HepG2 (cell line): ENCODE data around the gene CORO7. TPM values are rescaled to one million over a fixed set of nuclear protein-coding genes. Genes with fewer than 3 reads are reported as not detected.

Experiments
- AGO1 ChIP-seq: fragments of 200-400 bp; formaldehyde crosslinking; IDR thresholded peaks from 2 replicates; pipeline ENCODE4 v1.6.1; 2017; ENCODE audit warnings: mild to moderate bottlenecking, low read depth, low read length, moderate library complexity; ENCODE audit not compliant: poor library complexity, severe bottlenecking
- GATAD2A ChIP-seq: IDR thresholded peaks from 2 replicates; pipeline ENCODE4 v1.6.1; 2016
- MED13 ChIP-seq: sonication (generic); formaldehyde crosslinking; IDR thresholded peaks from 2 replicates; pipeline ENCODE4 v1.5.0; 2020; ENCODE audit warnings: missing genetic modification reagents
- NFE2 ChIP-seq: sonication (generic); formaldehyde crosslinking; IDR thresholded peaks from 2 replicates; pipeline ENCODE4 v1.4.0; 2020; ENCODE audit warnings: missing genetic modification reagents
- PITX1 ChIP-seq: sonication (generic); formaldehyde crosslinking; IDR thresholded peaks from 2 replicates; pipeline ENCODE4 v1.5.1; 2020; ENCODE audit warnings: mild to moderate bottlenecking, missing genetic modification reagents
- SSRP1 ChIP-seq: IDR thresholded peaks from 2 replicates; pipeline ENCODE4 v1.6.1; 2016; ENCODE audit warnings: control low read depth
- ZBTB20 ChIP-seq: sonication (generic); formaldehyde crosslinking; IDR thresholded peaks from 2 replicates; pipeline ENCODE4 v1.8.1; 2023; ENCODE audit warnings: missing genetic modification reagents, low read depth, mild to moderate bottlenecking, borderline replicate concordance
- ZMYM2 ChIP-seq: sonication (generic); formaldehyde crosslinking; IDR thresholded peaks from 2 replicates; pipeline ENCODE4 v1.8.0; 2022; ENCODE audit warnings: mild to moderate bottlenecking, missing genetic modification reagents
- ZNF816 ChIP-seq: sonication (generic); formaldehyde crosslinking; IDR thresholded peaks from 2 replicates; pipeline ENCODE4 v1.8.0; 2022; ENCODE audit warnings: missing genetic modification reagents, mild to moderate bottlenecking, borderline replicate concordance
- ZNF879 ChIP-seq: sonication (generic); formaldehyde crosslinking; IDR thresholded peaks from 2 replicates; pipeline ENCODE4 v1.8.1; 2023; ENCODE audit warnings: missing genetic modification reagents
- polyA plus RNA-seq, 8 experiments: library from polyadenylated mRNA; depleted of rRNA in 3 of 8; stranded (reverse) in 7 of 8; unstranded in 1 of 8; fragments of >200 nt; fragmentation: Illumina TruSeq in 4 of 8; extraction: Trizol in 4 of 8; gene quantifications; 2 replicates each; pipeline versions ENCODE4 v1.2.1 to v1.2.3, GENCODE V29; 2011 to 2016; ENCODE audit warnings: low read depth in 4 of 8, missing spikeins in 1 of 8, mixed read lengths in 1 of 8; ENCODE audit not compliant: insufficient read depth in 1 of 8
- total RNA-seq, 5 experiments: library from RNA; depleted of rRNA; stranded (reverse); fragments of >200 nt; fragmentation: Illumina TruSeq; extraction: Trizol; gene quantifications; 2 replicates each; pipeline ENCODE4 v1.2.3, GENCODE V29; 2016; ENCODE audit warnings: low read depth in 1 of 5
- TF ChIP-seq, protein P1 (sequence below), 2 experiments: sonication (generic) in 1 of 2; formaldehyde crosslinking in 1 of 2; IDR thresholded peaks; 2 replicates each; pipeline versions ENCODE4 v1.5.1 to v1.6.1; 2011 to 2020; ENCODE audit warnings: borderline replicate concordance in 1 of 2, low read depth in 1 of 2, low read length in 1 of 2, mild to moderate bottlenecking in 1 of 2, missing genetic modification reagents in 1 of 2, moderate library complexity in 1 of 2
- TF ChIP-seq, protein P2 (sequence below), 2 experiments: sonication (generic) in 1 of 2; formaldehyde crosslinking in 1 of 2; IDR thresholded peaks; 2 replicates each; pipeline versions ENCODE4 v1.4.0 to v1.6.1; 2018 to 2020; ENCODE audit warnings: missing genetic modification reagents in 2 of 2, borderline replicate concordance in 1 of 2, low read depth in 1 of 2, mild to moderate bottlenecking in 1 of 2, missing biosample characterization in 1 of 2
- TF ChIP-seq, protein P3 (sequence below): sonication (generic); formaldehyde crosslinking; IDR thresholded peaks from 2 replicates; pipeline ENCODE4 v1.9.0; 2022; ENCODE audit warnings: missing genetic modification reagents, mild to moderate bottlenecking, borderline replicate concordance
- TF ChIP-seq, protein P4 (sequence below): sonication (generic); formaldehyde crosslinking; IDR thresholded peaks from 2 replicates; pipeline ENCODE4 v1.4.0; 2020; ENCODE audit warnings: missing genetic modification reagents
- TF ChIP-seq, protein P5 (sequence below): sonication (generic); formaldehyde crosslinking; IDR thresholded peaks from 2 replicates; pipeline ENCODE4 v1.4.0; 2020; ENCODE audit warnings: mild to moderate bottlenecking, low read depth, missing genetic modification reagents
- TF ChIP-seq, protein P6 (sequence below): sonication (generic); formaldehyde crosslinking; conservative IDR thresholded peaks from 2 replicates; pipeline ENCODE4 v1.5.0; 2020; ENCODE audit warnings: missing genetic modification reagents

The CORO7 gene
- total and polyA plus RNA-seq, 2 of the 13 experiments (the other 11 are each of a cell fraction or from before 2014, with no cell fraction given): 9.9 to 14.3 TPM

DNA sequence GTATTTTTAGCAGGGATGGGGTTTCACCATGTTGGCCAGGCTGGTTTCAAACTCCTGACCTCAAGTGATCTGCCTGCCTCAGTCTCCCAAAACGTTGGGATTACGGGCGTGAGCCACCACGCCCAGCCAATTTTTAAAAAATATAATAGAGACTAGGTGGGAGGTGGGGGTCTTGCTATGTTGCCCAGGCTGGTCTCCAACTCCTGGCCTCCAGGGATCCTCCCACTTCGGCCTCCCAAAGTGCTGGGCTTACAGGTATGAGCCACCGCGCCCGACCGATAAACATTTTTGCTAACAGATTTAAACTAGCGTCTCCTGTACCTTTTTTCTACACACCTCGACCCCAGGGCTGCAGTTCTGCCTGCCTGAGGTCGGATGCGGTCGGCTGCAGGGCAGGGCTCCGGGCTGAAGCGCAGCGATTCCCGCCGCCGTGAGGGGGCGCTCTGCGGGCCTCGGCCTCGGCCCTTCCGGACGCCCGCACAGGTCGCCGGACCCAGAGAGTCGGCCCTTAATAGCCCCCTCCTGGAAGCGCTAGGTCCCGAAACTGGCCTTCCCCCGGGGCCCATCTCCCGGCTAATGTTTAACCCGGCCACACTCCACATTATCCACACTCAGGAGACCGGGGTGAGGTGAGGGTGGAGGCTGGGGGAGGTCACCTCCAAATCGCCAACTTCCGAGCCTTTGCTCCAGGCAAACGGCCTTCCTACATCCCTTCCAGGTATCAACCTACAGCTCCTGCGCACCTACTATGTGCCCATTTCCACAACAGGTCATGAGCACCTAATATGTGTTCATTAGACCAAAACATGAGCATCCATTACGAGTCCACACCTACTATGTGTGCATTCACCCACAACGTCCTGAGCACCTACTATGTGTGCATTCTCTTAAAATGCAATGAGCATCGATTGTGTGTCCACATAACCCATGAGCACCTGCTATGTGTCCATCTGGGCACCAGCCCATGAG lies 102.5 kb downstream of the CORO7 start (continued):
- TF ChIP-seq, protein P1, sequence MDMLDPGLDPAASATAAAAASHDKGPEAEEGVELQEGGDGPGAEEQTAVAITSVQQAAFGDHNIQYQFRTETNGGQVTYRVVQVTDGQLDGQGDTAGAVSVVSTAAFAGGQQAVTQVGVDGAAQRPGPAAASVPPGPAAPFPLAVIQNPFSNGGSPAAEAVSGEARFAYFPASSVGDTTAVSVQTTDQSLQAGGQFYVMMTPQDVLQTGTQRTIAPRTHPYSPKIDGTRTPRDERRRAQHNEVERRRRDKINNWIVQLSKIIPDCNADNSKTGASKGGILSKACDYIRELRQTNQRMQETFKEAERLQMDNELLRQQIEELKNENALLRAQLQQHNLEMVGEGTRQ (IDR thresholded peaks at IDR 0.05; ENCODE audit: low read depth, low read length): no peak
- TF ChIP-seq, protein P1 (CRISPR knock-in tag; IDR thresholded peaks at IDR 0.05; ENCODE audit: borderline replicate concordance): 0 out of 2 replicates have a peak, but pooled peaks have one; percentile 15
- TF ChIP-seq, protein P2, sequence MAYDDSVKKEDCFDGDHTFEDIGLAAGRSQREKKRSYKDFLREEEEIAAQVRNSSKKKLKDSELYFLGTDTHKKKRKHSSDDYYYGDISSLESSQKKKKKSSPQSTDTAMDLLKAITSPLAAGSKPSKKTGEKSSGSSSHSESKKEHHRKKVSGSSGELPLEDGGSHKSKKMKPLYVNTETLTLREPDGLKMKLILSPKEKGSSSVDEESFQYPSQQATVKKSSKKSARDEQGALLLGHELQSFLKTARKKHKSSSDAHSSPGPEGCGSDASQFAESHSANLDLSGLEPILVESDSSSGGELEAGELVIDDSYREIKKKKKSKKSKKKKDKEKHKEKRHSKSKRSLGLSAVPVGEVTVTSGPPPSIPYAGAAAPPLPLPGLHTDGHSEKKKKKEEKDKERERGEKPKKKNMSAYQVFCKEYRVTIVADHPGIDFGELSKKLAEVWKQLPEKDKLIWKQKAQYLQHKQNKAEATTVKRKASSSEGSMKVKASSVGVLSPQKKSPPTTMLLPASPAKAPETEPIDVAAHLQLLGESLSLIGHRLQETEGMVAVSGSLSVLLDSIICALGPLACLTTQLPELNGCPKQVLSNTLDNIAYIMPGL (CRISPR knock-in tag; IDR thresholded peaks at IDR 0.05; ENCODE audit: borderline replicate concordance in 1 of 2, low read depth in 1 of 2): peak; percentile 85 to 89
- TF ChIP-seq ZNF816 (CRISPR knock-in tag) (no peak), MED13 (peak; percentile 48; the same call in 1 of the 2 replicates), ZNF879 (no peak), ZBTB20 (CRISPR knock-in tag) (no peak), GATAD2A (CRISPR knock-in tag) (peak; percentile 62), SSRP1 (no peak; the same call in 1 of the 2 replicates), ZMYM2 (CRISPR knock-in tag) (peak; percentile 98), PITX1 (CRISPR knock-in tag) (no peak; the same call in 1 of the 2 replicates), AGO1 (no peak), NFE2 (CRISPR knock-in tag) (no peak)
- TF ChIP-seq, protein P3, sequence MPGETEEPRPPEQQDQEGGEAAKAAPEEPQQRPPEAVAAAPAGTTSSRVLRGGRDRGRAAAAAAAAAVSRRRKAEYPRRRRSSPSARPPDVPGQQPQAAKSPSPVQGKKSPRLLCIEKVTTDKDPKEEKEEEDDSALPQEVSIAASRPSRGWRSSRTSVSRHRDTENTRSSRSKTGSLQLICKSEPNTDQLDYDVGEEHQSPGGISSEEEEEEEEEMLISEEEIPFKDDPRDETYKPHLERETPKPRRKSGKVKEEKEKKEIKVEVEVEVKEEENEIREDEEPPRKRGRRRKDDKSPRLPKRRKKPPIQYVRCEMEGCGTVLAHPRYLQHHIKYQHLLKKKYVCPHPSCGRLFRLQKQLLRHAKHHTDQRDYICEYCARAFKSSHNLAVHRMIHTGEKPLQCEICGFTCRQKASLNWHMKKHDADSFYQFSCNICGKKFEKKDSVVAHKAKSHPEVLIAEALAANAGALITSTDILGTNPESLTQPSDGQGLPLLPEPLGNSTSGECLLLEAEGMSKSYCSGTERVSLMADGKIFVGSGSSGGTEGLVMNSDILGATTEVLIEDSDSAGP (CRISPR knock-in tag): peak; percentile 70; the same call in 1 of the 2 replicates
- TF ChIP-seq, protein P4, sequence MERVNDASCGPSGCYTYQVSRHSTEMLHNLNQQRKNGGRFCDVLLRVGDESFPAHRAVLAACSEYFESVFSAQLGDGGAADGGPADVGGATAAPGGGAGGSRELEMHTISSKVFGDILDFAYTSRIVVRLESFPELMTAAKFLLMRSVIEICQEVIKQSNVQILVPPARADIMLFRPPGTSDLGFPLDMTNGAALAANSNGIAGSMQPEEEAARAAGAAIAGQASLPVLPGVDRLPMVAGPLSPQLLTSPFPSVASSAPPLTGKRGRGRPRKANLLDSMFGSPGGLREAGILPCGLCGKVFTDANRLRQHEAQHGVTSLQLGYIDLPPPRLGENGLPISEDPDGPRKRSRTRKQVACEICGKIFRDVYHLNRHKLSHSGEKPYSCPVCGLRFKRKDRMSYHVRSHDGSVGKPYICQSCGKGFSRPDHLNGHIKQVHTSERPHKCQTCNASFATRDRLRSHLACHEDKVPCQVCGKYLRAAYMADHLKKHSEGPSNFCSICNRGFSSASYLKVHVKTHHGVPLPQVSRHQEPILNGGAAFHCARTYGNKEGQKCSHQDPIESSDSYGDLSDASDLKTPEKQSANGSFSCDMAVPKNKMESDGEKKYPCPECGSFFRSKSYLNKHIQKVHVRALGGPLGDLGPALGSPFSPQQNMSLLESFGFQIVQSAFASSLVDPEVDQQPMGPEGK (CRISPR knock-in tag): peak; percentile 87
- TF ChIP-seq, protein P5, sequence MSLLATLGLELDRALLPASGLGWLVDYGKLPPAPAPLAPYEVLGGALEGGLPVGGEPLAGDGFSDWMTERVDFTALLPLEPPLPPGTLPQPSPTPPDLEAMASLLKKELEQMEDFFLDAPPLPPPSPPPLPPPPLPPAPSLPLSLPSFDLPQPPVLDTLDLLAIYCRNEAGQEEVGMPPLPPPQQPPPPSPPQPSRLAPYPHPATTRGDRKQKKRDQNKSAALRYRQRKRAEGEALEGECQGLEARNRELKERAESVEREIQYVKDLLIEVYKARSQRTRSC (CRISPR knock-in tag): no peak
- TF ChIP-seq, protein P6, sequence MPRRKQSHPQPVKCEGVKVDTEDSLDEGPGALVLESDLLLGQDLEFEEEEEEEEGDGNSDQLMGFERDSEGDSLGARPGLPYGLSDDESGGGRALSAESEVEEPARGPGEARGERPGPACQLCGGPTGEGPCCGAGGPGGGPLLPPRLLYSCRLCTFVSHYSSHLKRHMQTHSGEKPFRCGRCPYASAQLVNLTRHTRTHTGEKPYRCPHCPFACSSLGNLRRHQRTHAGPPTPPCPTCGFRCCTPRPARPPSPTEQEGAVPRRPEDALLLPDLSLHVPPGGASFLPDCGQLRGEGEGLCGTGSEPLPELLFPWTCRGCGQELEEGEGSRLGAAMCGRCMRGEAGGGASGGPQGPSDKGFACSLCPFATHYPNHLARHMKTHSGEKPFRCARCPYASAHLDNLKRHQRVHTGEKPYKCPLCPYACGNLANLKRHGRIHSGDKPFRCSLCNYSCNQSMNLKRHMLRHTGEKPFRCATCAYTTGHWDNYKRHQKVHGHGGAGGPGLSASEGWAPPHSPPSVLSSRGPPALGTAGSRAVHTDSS (CRISPR knock-in tag): no peak
